OCI-LY1 (cell line): ENCODE measurements around the gene GRM7.

ENCODE experiments used
- CTCF ChIP-seq: fragments of 200-600 bp; sonication (generic), shearing (Covaris generic); IDR thresholded peaks from 2 replicates; pipeline ENCODE4 v1.5.1; 2017; ENCODE audit warnings: mild to moderate bottlenecking, antibody characterized with exemption, low read length, moderate library complexity, mixed read lengths
- EZH2 ChIP-seq: fragments of 200-600 bp; sonication (generic), shearing (Covaris generic); IDR thresholded peaks from 2 replicates; pipeline ENCODE4 v1.8.0; 2017; ENCODE audit warnings: borderline replicate concordance, mixed run types, mild to moderate bottlenecking, antibody characterized with exemption, low read length, moderate library complexity, mixed read lengths

GRCh38 chr3:7070461-7070860, 209.5 kb downstream of the GRM7 start:
- TF ChIP-seq CTCF = no peak
- TF ChIP-seq EZH2 = no peak
